Sigmoid colon (tissue), 7 donors: Measurements from ENCODE around the gene NLGN4Y. TPM values are rescaled to one million over a fixed set of nuclear protein-coding genes. Genes with fewer than 3 reads are reported as not detected.

Source experiments
- DNase-seq: peaks from one replicate; pipeline ENCODE4 v3.0.0-alpha.2; 2019
- H3K27ac ChIP-seq, 4 donors: fragments of 200-600 bp; sonication (generic); one replicate each; pipeline ENCODE4 v1.5.1; 2016 to 2019; ENCODE audit warnings: mild to moderate bottlenecking in 1 of 4
- H3K27me3 ChIP-seq, 3 donors: fragments of 200-600 bp; sonication (generic); one replicate each; pipeline ENCODE4 v1.5.1; 2019; ENCODE audit warnings: mild to moderate bottlenecking in 1 of 3
- H3K36me3 ChIP-seq, 4 donors: fragments of 200-600 bp; sonication (generic); one replicate each; pipeline ENCODE4 v1.5.1; 2016 to 2019
- H3K4me1 ChIP-seq, 4 donors: fragments of 200-600 bp; sonication (generic); one replicate each; pipeline ENCODE4 v1.5.1; 2017 to 2019
- H3K4me3 ChIP-seq, 4 donors: fragments of 200-600 bp; sonication (generic); one replicate each; pipeline ENCODE4 v1.5.1; 2017 to 2019; ENCODE audit warnings: mild to moderate bottlenecking in 2 of 4, moderate library complexity in 1 of 4
- H3K9me3 ChIP-seq, 4 donors: fragments of 200-600 bp in 3 of 4; sonication (generic) in 3 of 4; one replicate each; pipeline versions ENCODE4 v1.5.1 to v1.6.1; 2013 to 2019
- EP300 ChIP-seq, 4 donors: sonication (generic); formaldehyde crosslinking; IDR thresholded peaks; one replicate each; pipeline ENCODE4 v1.6.1; 2017; ENCODE audit warnings: antibody characterized with exemption in 4 of 4
- POLR2A ChIP-seq, 2 donors: fragments of 450-650 bp; IDR thresholded peaks; one replicate each; pipeline ENCODE4 v1.6.1; 2016; ENCODE audit warnings: antibody characterized with exemption in 2 of 2, mild to moderate bottlenecking in 2 of 2, moderate library complexity in 2 of 2
- POLR2AphosphoS5 ChIP-seq, 4 donors: sonication (generic); formaldehyde crosslinking; IDR thresholded peaks; one replicate each; pipeline ENCODE4 v1.6.1; 2017; ENCODE audit warnings: antibody characterized with exemption in 4 of 4
- WGBS, 2 donors: extraction: QIAGEN DNeasy Blood & Tissue Kit; methylation state at CpG; one replicate each; pipeline ENCODE4 v1.1.7; 2013; 5-methylcytosine and 5-hydroxymethylcytosine counted together
- intact Hi-C: fragments of 100-400 bp; cut with DNase I; formaldehyde crosslinking; loops from one replicate; pipeline ENCODE4 v1.15.1; 2023
- polyA plus RNA-seq, 3 donors: library from polyadenylated mRNA; stranded (reverse); fragments of 200-250 nt; gene quantifications; one replicate each; pipeline ENCODE4 v1.2.3, GENCODE V29; 2013
- total RNA-seq, 4 donors: library from RNA; depleted of rRNA; stranded (reverse); fragments of >200 nt; gene quantifications; one replicate each; pipeline ENCODE4 v1.1.0, GENCODE V29; 2016
- TF ChIP-seq, protein P1 (sequence below), 4 experiments: fragments of 450-650 bp in 3 of 4; fragments of 200-600 bp in 1 of 4; IDR thresholded peaks; one replicate each; pipeline ENCODE4 v1.5.1; 2016 to 2019; ENCODE audit warnings: antibody characterized with exemption in 4 of 4, mild to moderate bottlenecking in 3 of 4, moderate library complexity in 2 of 4
- donor health status: healthy with polysubstance abuse.
- donor health status: Bipolar disorder and iron deficiency.
- donor health status: healthy.

NLGN4Y gene
- total and polyA plus RNA-seq, 7 donors: under 0.01 to 46.8 (median 11.0) TPM; not detected in 3

DNA sequence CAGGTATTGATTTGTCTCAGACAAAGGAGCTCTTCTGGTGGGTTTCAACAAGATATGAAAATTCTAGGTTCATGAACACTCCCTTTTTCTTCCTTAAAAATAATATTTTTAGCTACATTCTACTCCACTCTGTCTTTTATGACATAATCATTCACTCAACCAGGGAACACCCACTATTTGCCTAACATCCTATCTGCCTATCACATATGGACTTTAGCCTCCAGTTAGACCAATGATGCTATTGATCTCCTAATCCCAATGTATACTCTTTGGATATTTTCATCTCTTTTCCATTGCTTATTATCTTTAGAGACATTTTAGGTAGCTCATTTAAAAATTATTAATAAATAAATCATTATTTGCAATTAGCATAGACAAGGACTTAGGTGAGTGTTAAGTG is 110.6 kb downstream of the NLGN4Y start:
- Histone ChIP-seq H3K27me3 (no peaks in the 10 kb centered on the region), H3K4me3 (no peak overlapping the region), H3K36me3 (no peaks in the 10 kb centered on the region), H3K27ac (no peak overlapping the region), H3K4me1 (no peaks in the 10 kb centered on the region), H3K9me3 (no peaks in the 10 kb centered on the region)
- intact Hi-C loops: no loop called here
- DNase-seq: no peak
- TF ChIP-seq POLR2A (IDR thresholded peaks at IDR 0.05): no peak
- no peak for TF ChIP-seq EP300 (IDR thresholded peaks at IDR 0.05)
- TF ChIP-seq, protein P1, sequence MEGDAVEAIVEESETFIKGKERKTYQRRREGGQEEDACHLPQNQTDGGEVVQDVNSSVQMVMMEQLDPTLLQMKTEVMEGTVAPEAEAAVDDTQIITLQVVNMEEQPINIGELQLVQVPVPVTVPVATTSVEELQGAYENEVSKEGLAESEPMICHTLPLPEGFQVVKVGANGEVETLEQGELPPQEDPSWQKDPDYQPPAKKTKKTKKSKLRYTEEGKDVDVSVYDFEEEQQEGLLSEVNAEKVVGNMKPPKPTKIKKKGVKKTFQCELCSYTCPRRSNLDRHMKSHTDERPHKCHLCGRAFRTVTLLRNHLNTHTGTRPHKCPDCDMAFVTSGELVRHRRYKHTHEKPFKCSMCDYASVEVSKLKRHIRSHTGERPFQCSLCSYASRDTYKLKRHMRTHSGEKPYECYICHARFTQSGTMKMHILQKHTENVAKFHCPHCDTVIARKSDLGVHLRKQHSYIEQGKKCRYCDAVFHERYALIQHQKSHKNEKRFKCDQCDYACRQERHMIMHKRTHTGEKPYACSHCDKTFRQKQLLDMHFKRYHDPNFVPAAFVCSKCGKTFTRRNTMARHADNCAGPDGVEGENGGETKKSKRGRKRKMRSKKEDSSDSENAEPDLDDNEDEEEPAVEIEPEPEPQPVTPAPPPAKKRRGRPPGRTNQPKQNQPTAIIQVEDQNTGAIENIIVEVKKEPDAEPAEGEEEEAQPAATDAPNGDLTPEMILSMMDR (IDR thresholded peaks at IDR 0.05): no peak

DNA sequence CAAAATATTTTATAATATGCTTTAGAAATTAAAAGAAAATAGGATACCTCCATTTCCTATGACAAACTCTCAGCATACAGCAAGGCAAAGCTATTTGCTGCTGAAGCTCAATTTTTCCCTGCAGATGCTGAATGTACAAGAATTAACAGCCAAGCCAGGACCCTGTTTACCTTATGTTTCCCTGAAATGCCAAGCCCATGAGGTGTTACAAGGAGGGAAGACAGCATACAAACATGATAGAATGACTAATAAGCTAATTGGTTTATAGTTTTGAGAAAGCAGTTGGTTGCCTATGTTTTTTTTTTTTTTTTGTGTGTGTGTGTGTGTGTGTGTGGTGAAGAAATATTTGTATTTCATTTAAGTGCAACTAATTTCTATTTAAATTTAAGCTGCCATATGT is 113.2 kb downstream of the NLGN4Y start:
- no peak for DNase-seq
- H3K27me3 ChIP-seq: no peaks in the 10 kb centered on the region
- intact Hi-C loops: no loop called here
- no peaks in the 10 kb centered on the region for H3K36me3 ChIP-seq
- H3K4me1 ChIP-seq: no peaks in the 10 kb centered on the region
- no peak for TF ChIP-seq POLR2A (IDR thresholded peaks at IDR 0.05)
- TF ChIP-seq, protein P1 (IDR thresholded peaks at IDR 0.05): no peak
- no peak for TF ChIP-seq EP300 (IDR thresholded peaks at IDR 0.05)
- TF ChIP-seq POLR2AphosphoS5 (IDR thresholded peaks at IDR 0.05): no peak
- H3K4me3 ChIP-seq: no peak overlapping the region
- H3K27ac ChIP-seq: no peak overlapping the region
- H3K9me3 ChIP-seq: no peaks in the 10 kb centered on the region

DNA sequence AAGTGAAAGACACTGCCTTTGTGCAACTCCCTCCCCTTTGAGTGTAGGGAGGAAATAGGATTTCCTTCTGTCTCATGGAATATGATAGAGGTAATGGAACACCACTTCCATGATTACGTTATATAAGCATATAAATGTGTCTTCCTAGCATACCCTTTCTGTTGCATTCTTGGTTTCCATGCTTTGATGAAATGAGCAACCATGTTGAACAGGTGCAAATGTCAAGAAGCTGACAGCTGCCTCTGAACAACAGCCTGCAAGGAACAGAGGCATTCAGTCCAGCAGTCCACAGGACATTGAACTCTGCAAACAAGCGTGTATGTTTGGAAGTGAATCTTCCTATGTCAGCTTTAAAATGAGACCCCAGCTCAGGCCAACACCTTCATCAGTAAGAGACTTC is 117.5 kb downstream of the NLGN4Y start:
- 89 to 95% methylated on average over 2 of the region's 2 CpGs for WGBS, 2 donors
- H3K36me3 ChIP-seq: no peaks in the 10 kb centered on the region
- DNase-seq: no peak
- no peaks in the 10 kb centered on the region for H3K4me1 ChIP-seq
- H3K4me3 ChIP-seq: no peak overlapping the region
- intact Hi-C loops: no loop called here
- TF ChIP-seq POLR2AphosphoS5 (IDR thresholded peaks at IDR 0.05) (no peak), POLR2A (IDR thresholded peaks at IDR 0.05) (no peak), EP300 (IDR thresholded peaks at IDR 0.05) (no peak)
- TF ChIP-seq, protein P1 (IDR thresholded peaks at IDR 0.05): no peak
- H3K27ac ChIP-seq: no peak overlapping the region
- no peaks in the 10 kb centered on the region for H3K27me3 ChIP-seq
- H3K9me3 ChIP-seq: no peaks in the 10 kb centered on the region

DNA sequence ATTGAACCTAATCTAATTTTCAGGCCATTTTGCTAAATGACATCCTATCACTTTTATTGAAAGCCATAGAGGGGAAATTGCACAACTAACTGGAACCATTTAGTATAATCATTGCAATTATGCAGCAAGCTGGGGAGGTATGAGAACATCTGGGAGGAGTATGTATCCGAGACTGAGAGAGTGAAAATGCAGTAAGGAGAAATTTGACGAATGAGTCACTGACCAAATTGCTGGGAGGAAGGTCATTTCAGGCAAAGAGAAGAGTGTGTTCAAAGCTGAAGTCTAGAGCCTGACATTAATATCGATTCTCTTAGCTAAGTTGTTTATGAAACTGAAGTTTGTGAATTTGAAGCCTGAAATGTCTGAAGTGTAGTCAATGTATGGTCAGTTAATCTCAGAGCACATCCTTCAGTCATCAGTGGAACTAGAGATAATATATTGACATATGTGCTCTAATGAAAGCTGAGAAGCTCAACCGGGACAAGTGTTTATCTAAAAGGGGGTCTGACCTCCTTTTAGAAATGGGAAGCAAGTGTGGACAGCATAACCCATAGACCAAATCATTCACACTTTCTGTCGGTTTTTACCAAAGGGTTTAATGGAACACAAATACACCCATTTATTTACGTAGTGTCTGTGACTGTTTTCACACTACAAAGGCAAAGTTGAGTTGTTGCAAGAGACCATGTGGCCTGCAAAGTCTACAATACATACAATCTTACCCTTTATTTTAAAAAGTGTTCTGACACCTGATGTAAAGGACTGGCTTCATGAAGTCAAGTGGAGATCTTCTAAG is 120.0 kb downstream of the NLGN4Y start:
- Histone ChIP-seq H3K27ac (no peak overlapping the region), H3K27me3 (no peaks in the 10 kb centered on the region), H3K9me3 (no peaks in the 10 kb centered on the region), H3K36me3 (no peaks in the 10 kb centered on the region), H3K4me1 (no peaks in the 10 kb centered on the region), H3K4me3 (no peak overlapping the region)
- TF ChIP-seq POLR2AphosphoS5 (IDR thresholded peaks at IDR 0.05) (no peak), POLR2A (IDR thresholded peaks at IDR 0.05) (no peak), EP300 (IDR thresholded peaks at IDR 0.05) (no peak)
- TF ChIP-seq, protein P1 (IDR thresholded peaks at IDR 0.05): no peak
- WGBS, 2 donors: 65 to 73% methylated on average over 6 of the region's 6 CpGs
- intact Hi-C loops: no loop called here
- no peak for DNase-seq

DNA sequence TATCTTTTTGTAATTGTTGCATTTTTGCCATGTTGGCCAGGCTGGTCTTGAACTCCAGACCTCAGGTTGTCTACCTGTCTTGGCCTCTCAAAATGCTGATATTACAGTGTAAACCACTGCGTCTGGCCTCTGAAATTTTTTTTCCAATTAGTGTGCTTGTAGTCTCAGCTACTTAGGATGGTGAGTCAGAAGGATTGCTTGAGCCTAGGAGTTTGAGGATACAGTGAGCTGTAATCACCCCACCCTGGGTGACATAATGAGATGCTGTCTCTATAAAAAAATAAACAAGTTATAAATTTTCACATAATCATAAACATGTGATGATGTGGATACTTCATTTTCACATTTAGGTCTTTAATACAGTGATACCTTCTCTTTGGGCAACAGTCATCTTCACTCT is 154.9 kb downstream of the NLGN4Y start:
- 87 to 90% methylated on average over 1 of the region's 1 CpG for WGBS, 2 donors
- Histone ChIP-seq H3K4me1 (no peaks in the 10 kb centered on the region), H3K36me3 (no peaks in the 10 kb centered on the region), H3K4me3 (no peak overlapping the region), H3K27ac (no peak overlapping the region), H3K9me3 (no peaks in the 10 kb centered on the region), H3K27me3 (no peaks in the 10 kb centered on the region)
- intact Hi-C loops: no loop called here
- DNase-seq: no peak
- TF ChIP-seq EP300 (IDR thresholded peaks at IDR 0.05) (no peak), POLR2A (IDR thresholded peaks at IDR 0.05) (no peak)
